ENCODE results near the gene CCDC93.

Gene CCDC93

DNA sequence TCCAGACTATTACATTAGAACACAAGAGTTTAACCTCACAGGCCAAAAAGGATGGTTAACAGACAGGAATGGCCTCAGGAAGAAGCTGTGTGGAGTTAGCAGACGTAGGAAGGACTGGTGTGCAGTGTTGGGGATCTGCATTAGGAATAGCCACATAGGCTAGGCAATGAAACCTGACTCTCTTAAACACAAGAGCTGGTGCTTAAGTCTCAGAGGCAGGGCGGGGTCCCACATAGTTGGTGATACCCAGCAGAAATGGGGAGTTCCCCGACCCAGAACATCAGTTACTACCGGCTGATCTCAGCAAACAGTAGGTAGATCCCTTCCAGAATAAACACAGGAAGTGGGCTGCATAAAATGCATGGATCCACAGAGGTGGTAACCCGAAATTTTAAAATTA, 64.1 kb downstream of the CCDC93 start:
- TF ChIP-seq SUZ12 (IDR thresholded peaks at IDR 0.05) (no peak), BHLHE40 (IDR thresholded peaks at IDR 0.05; ENCODE audit: borderline replicate concordance) (no peak), PKNOX1 (IDR thresholded peaks at IDR 0.05) (no peak), LEF1 (IDR thresholded peaks at IDR 0.05; ENCODE audit: borderline replicate concordance) (no peak), TARDBP (IDR thresholded peaks at IDR 0.05) (no peak), ZNF384 (IDR thresholded peaks at IDR 0.05) (no peak), FOXM1 (IDR thresholded peaks at IDR 0.05; ENCODE audit: borderline replicate concordance) (no peak), NFRKB (IDR thresholded peaks at IDR 0.05) (no peak), L3MBTL2 (conservative IDR thresholded peaks at IDR 0.05) (no peak), ARNT (IDR thresholded peaks at IDR 0.05) (no peak), HDGF (IDR thresholded peaks at IDR 0.05; ENCODE audit: borderline replicate concordance) (no peak), CTBP1 (IDR thresholded peaks at IDR 0.05; ENCODE audit: borderline replicate concordance) (no peak), ELF4 (IDR thresholded peaks at IDR 0.05) (no peak), FOXK2 (IDR thresholded peaks at IDR 0.05) (no peak), SP1 (IDR thresholded peaks at IDR 0.05) (no peak), FOXA1 (IDR thresholded peaks at IDR 0.05) (no peak)
- ChIA-PET POLR2A (no interaction called here), CTCF (interaction anchor here (0.7 kb wide), 1 partner anchor 1229 kb away, joined by 4 read pairs; no protein-coding TSS in a partner anchor)
- DNase-seq (ENCODE audit: extremely low spot score), result no peak

- ChIA-PET CTCF (no interaction called here), POLR2A (no interaction called here)
- no peak for DNase-seq (ENCODE audit: extremely low spot score)
- TF ChIP-seq PKNOX1 (IDR thresholded peaks at IDR 0.05), result no peak
- TF ChIP-seq L3MBTL2 (conservative IDR thresholded peaks at IDR 0.05), result no peak
- no peak for TF ChIP-seq FOXM1 (IDR thresholded peaks at IDR 0.05; ENCODE audit: borderline replicate concordance)
- no peak for TF ChIP-seq NFRKB (IDR thresholded peaks at IDR 0.05)
- no peak for TF ChIP-seq LEF1 (IDR thresholded peaks at IDR 0.05; ENCODE audit: borderline replicate concordance)
- TF ChIP-seq FOXK2 (IDR thresholded peaks at IDR 0.05), result no peak
- no peak for TF ChIP-seq ELF4 (IDR thresholded peaks at IDR 0.05)
- TF ChIP-seq FOXA1 (IDR thresholded peaks at IDR 0.05), result no peak
- no peak for TF ChIP-seq ZNF384 (IDR thresholded peaks at IDR 0.05)
- no peak for TF ChIP-seq TARDBP (IDR thresholded peaks at IDR 0.05)
- no peak for TF ChIP-seq BHLHE40 (IDR thresholded peaks at IDR 0.05; ENCODE audit: borderline replicate concordance)
- no peak for TF ChIP-seq SUZ12 (IDR thresholded peaks at IDR 0.05)
- no peak for TF ChIP-seq ARNT (IDR thresholded peaks at IDR 0.05)
- TF ChIP-seq HDGF (IDR thresholded peaks at IDR 0.05; ENCODE audit: borderline replicate concordance), result no peak
- TF ChIP-seq CTBP1 (IDR thresholded peaks at IDR 0.05; ENCODE audit: borderline replicate concordance), result no peak
- TF ChIP-seq SP1 (IDR thresholded peaks at IDR 0.05), result no peak
These were observed 65.3 kb downstream of the CCDC93 start for GRCh38 chr2:117948615-117949014.

DNA sequence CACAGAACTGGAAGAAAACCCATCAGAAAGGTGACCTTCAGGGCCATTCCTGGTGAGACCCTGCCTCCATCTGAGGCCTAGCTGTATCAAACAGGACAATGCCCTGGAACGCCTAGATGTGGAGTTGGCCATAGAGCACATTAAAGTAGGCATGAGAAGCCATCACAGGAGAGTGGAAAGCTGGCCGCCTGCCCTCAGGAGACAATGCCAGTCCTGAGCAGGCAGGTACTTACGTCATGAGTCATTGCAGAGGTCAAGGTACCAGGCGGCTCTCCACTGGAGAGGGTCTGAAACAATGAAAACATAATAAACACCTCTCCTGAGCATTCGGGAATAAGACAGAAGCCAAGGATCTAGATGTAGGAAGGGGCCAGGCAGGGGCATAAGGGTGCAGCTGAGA, 68.6 kb downstream of the CCDC93 start:
- CTCF ChIA-PET, result no interaction called here
- DNase-seq (ENCODE audit: extremely low spot score), result no peak
- POLR2A ChIA-PET, result no interaction called here
- TF ChIP-seq ELF4 (IDR thresholded peaks at IDR 0.05) (no peak), ZNF384 (IDR thresholded peaks at IDR 0.05) (no peak), NFRKB (IDR thresholded peaks at IDR 0.05) (no peak), SUZ12 (IDR thresholded peaks at IDR 0.05) (no peak), CTBP1 (IDR thresholded peaks at IDR 0.05; ENCODE audit: borderline replicate concordance) (no peak), SP1 (IDR thresholded peaks at IDR 0.05) (no peak)

DNA sequence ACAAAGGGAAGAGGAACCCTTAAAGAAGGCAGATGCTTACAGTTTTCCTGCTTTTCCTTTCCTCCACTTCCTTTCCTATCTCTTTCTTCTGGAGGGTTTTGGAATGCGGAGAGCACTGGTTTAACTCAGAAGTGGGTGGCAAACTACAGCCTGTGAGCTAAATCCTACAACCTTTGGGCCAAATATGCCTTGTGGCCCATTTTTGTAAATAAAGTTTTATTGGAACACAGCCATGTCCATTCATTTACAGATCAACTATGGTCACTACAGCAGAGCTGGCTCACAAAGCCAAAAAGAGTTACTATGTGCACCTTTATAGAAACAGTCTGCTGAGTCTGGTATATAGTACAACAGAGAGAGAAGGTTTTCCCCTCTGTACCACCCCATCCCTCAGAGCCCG, 69.1 kb downstream of the CCDC93 start:
- DNase-seq (ENCODE audit: extremely low spot score), result no peak
- CTCF ChIA-PET, result no interaction called here
- TF ChIP-seq FOXK2 (IDR thresholded peaks at IDR 0.05), result no peak
- TF ChIP-seq ARNT (IDR thresholded peaks at IDR 0.05), result no peak
- no peak for TF ChIP-seq FOXA1 (IDR thresholded peaks at IDR 0.05)
- TF ChIP-seq NFRKB (IDR thresholded peaks at IDR 0.05), result no peak
- no peak for TF ChIP-seq BHLHE40 (IDR thresholded peaks at IDR 0.05; ENCODE audit: borderline replicate concordance)
- no peak for TF ChIP-seq FOXM1 (IDR thresholded peaks at IDR 0.05; ENCODE audit: borderline replicate concordance)
- TF ChIP-seq CTBP1 (IDR thresholded peaks at IDR 0.05; ENCODE audit: borderline replicate concordance), result no peak
- TF ChIP-seq PKNOX1 (IDR thresholded peaks at IDR 0.05), result no peak
- TF ChIP-seq ELF4 (IDR thresholded peaks at IDR 0.05), result no peak
- no peak for TF ChIP-seq SP1 (IDR thresholded peaks at IDR 0.05)
- POLR2A ChIA-PET, result no interaction called here

DNA sequence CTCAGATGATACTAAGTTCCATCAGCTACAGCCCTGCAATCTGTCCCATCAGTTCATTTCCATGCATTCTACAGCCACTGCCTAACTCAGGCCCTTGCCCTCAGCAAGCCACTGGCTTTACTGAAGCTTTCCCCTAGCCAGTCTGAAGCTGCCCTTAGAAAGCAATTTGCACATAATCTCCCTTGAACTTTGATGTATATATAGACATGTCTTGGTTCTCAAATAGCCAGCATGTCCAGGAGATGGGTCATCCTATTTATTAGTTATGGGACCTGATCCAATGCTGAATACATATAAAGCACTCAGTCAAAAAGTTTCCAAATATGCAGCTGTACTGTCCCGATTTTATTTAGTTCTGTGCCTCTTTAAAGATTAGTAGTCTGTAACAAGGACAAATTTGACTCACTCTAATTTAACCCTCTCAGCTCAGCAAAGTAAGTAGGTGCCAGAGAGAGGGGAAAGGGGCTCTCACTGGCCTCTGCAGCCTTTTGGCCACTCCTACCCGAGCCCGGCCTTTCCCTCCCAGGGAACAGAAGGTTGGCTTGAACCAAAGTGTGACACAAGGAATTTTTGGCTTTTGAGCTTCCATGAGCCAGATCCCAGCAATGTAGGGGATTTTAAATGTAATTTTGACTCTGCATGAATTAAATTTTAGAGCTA, 70.7 kb downstream of the CCDC93 start:
- TF ChIP-seq SUZ12 (IDR thresholded peaks at IDR 0.05) (no peak), SP1 (IDR thresholded peaks at IDR 0.05) (no peak), LEF1 (IDR thresholded peaks at IDR 0.05; ENCODE audit: borderline replicate concordance) (no peak), ZNF384 (IDR thresholded peaks at IDR 0.05) (no peak), L3MBTL2 (conservative IDR thresholded peaks at IDR 0.05) (no peak), ARNT (IDR thresholded peaks at IDR 0.05) (no peak), CTBP1 (IDR thresholded peaks at IDR 0.05; ENCODE audit: borderline replicate concordance) (no peak), ELF4 (IDR thresholded peaks at IDR 0.05) (no peak), BHLHE40 (IDR thresholded peaks at IDR 0.05; ENCODE audit: borderline replicate concordance) (no peak), PKNOX1 (IDR thresholded peaks at IDR 0.05) (no peak), NFRKB (IDR thresholded peaks at IDR 0.05) (no peak), FOXK2 (IDR thresholded peaks at IDR 0.05) (no peak), HDGF (IDR thresholded peaks at IDR 0.05; ENCODE audit: borderline replicate concordance) (no peak), TARDBP (IDR thresholded peaks at IDR 0.05) (no peak), FOXA1 (IDR thresholded peaks at IDR 0.05) (no peak), FOXM1 (IDR thresholded peaks at IDR 0.05; ENCODE audit: borderline replicate concordance) (no peak)
- ChIA-PET CTCF (no interaction called here), POLR2A (no interaction called here)
- no peak for DNase-seq (ENCODE audit: extremely low spot score)

All from HEK293T (cell line).